ENCODE measurements around the gene PELI1.

PELI1 gene

GRCh38 chr2:64144057-64145013 is at the start of gene PELI1 (continued):
- TF ChIP-seq PRDM2 (tag by site-specific recombination; IDR thresholded peaks at IDR 0.05; ENCODE audit: borderline replicate concordance), result no peak
- no peak for TF ChIP-seq ZNF529 (tag by site-specific recombination; IDR thresholded peaks at IDR 0.05; ENCODE audit: insufficient replicate concordance)
- TF ChIP-seq, protein P1, sequence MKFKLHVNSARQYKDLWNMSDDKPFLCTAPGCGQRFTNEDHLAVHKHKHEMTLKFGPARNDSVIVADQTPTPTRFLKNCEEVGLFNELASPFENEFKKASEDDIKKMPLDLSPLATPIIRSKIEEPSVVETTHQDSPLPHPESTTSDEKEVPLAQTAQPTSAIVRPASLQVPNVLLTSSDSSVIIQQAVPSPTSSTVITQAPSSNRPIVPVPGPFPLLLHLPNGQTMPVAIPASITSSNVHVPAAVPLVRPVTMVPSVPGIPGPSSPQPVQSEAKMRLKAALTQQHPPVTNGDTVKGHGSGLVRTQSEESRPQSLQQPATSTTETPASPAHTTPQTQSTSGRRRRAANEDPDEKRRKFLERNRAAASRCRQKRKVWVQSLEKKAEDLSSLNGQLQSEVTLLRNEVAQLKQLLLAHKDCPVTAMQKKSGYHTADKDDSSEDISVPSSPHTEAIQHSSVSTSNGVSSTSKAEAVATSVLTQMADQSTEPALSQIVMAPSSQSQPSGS (tag by site-specific recombination; IDR thresholded peaks at IDR 0.05; ENCODE audit: low read depth), result no peak
- no peak for TF ChIP-seq ZBTB1 (tag by site-specific recombination; IDR thresholded peaks at IDR 0.05)
- no peak for TF ChIP-seq ZNF596 (tag by site-specific recombination; IDR thresholded peaks at IDR 0.05)
- TF ChIP-seq ZBTB7A (tag by site-specific recombination; IDR thresholded peaks at IDR 0.05; ENCODE audit: low read depth), result peak; percentile 61; the same call in 1 of the 2 replicates
- TF ChIP-seq ZNF350 (tag by site-specific recombination; IDR thresholded peaks at IDR 0.05), result no peak
- peak; percentile 67; the same call in 1 of the 2 replicates for TF ChIP-seq GLIS2 (tag by site-specific recombination; IDR thresholded peaks at IDR 0.05)
- no peak for TF ChIP-seq ZNF280D (tag by site-specific recombination; IDR thresholded peaks at IDR 0.05)
- TF ChIP-seq HOXA7 (CRISPR knock-in tag; IDR thresholded peaks at IDR 0.05; ENCODE audit: borderline replicate concordance), result no peak
- peak; percentile 59; the same call in 1 of the 2 replicates for TF ChIP-seq ZNF501 (tag by site-specific recombination; IDR thresholded peaks at IDR 0.05)
- TF ChIP-seq SP2 (tag by site-specific recombination; IDR thresholded peaks at IDR 0.05), result peak; percentile 75
- no peak for TF ChIP-seq OVOL3 (tag by site-specific recombination; IDR thresholded peaks at IDR 0.05)
- no peak for TF ChIP-seq ZNF292 (tag by site-specific recombination; IDR thresholded peaks at IDR 0.05; ENCODE audit: borderline replicate concordance, low read depth)
- no peak for TF ChIP-seq ZBTB49 (tag by site-specific recombination; IDR thresholded peaks at IDR 0.05; ENCODE audit: low read depth)
- no peak for TF ChIP-seq ZNF677 (tag by site-specific recombination; IDR thresholded peaks at IDR 0.05)
- TF ChIP-seq SP7 (tag by site-specific recombination; IDR thresholded peaks at IDR 0.05), result peak; percentile 58
- no peak for TF ChIP-seq WT1 (tag by site-specific recombination; IDR thresholded peaks at IDR 0.05)
- TF ChIP-seq ZNF560 (tag by site-specific recombination; IDR thresholded peaks at IDR 0.05; ENCODE audit: borderline replicate concordance), result no peak
- TF ChIP-seq ZNF530 (tag by site-specific recombination; IDR thresholded peaks at IDR 0.05; ENCODE audit: low read depth), result no peak
- TF ChIP-seq, protein P2, sequence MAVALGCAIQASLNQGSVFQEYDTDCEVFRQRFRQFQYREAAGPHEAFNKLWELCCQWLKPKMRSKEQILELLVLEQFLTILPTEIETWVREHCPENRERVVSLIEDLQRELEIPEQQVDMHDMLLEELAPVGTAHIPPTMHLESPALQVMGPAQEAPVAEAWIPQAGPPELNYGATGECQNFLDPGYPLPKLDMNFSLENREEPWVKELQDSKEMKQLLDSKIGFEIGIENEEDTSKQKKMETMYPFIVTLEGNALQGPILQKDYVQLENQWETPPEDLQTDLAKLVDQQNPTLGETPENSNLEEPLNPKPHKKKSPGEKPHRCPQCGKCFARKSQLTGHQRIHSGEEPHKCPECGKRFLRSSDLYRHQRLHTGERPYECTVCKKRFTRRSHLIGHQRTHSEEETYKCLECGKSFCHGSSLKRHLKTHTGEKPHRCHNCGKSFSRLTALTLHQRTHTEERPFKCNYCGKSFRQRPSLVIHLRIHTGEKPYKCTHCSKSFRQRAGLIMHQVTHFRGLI (tag by site-specific recombination; IDR thresholded peaks at IDR 0.05), result peak; percentile 21; the same call in 1 of the 2 replicates
- no peak for TF ChIP-seq ZNF274 (IDR thresholded peaks at IDR 0.05; ENCODE audit: low read length)
- no peak for TF ChIP-seq ZNF274 (tag by site-specific recombination; IDR thresholded peaks at IDR 0.05; ENCODE audit: borderline replicate concordance)
- TF ChIP-seq ZNF10 (tag by site-specific recombination; IDR thresholded peaks at IDR 0.05), result no peak
